ENCODE measurements around the gene KLC4. TPM values are rescaled to one million over a fixed set of nuclear protein-coding genes. Genes with fewer than 3 reads are reported as not detected.
A peak's percentile ranks its signal among the peaks of the same experiment; 100 is the strongest.
"Not testable (repeated sequence)": the region's sequence is repeated elsewhere in the genome, so short reads cannot be mapped to it uniquely, and the experiment has no call there.

KLC4 gene
- total RNA-seq, 2 donors from 2014 or later = 12.3 to 13.0 TPM

DNA sequence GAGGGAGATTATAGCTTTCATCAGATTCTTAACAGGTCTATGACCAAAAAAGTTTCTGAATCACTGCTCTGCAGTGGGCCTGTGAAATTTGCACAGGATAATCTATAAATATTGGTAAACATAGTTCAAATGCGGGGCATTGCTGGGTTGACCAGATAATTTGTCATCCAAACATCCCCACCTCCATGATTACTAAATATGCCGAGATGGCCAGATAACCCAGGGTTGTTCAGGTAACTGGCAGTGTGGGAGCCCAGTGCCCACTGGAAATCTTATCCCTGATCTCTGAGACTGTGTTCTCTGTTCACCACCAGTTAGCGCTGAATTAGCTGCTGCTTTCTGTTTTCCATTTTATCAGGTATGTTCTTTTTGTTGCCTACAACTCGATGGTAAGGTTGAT is 38.1 kb downstream of the KLC4 start:
- Mint-ChIP-seq H3K4me1 (ENCODE audit: low read depth in 2 of 2) (peaks cover 5 to 6% of the 10 kb centered on the region in 2 donors), H3K9me3 (no peaks in the 10 kb centered on the region), H3K4me3 (no peak overlapping the region), H3K27me3 (no peaks in the 10 kb centered on the region), H3K36me3 (no peaks in the 10 kb centered on the region), H3K27ac (no peak overlapping the region)
- DNase-seq (ENCODE audit: low spot score) (no peak), ATAC-seq (no peak)

DNA sequence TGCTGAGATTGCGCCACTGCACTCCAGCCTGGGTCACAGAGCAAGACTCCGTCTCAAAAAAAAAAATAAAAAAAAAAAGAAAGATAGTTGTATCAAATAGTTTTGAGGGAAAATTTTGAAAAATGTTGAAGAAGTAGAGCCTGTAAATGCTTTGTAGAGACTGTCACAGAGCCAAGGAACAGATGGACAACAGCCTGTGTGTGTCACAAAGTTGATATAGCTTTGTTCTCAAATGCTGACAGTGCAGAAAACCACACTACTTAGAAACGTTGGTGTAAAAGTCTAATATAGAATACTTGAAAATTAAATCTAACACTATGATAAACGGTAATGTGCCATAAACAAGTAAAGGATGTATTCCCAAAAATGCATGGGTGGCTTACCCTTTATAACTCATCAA is 42.1 kb downstream of the KLC4 start:
- DNase-seq (ENCODE audit: low spot score) = no peak
- H3K27ac Mint-ChIP-seq = no peak overlapping the region
- H3K4me3 Mint-ChIP-seq = no peak overlapping the region
- no peaks in the 10 kb centered on the region for H3K36me3 Mint-ChIP-seq
- no peaks in the 10 kb centered on the region for H3K9me3 Mint-ChIP-seq
- peaks cover 0 to 3% of the 10 kb centered on the region in 2 donors for H3K4me1 Mint-ChIP-seq (ENCODE audit: low read depth in 2 of 2)
- H3K27me3 Mint-ChIP-seq = no peaks in the 10 kb centered on the region
- ATAC-seq = no peak

DNA sequence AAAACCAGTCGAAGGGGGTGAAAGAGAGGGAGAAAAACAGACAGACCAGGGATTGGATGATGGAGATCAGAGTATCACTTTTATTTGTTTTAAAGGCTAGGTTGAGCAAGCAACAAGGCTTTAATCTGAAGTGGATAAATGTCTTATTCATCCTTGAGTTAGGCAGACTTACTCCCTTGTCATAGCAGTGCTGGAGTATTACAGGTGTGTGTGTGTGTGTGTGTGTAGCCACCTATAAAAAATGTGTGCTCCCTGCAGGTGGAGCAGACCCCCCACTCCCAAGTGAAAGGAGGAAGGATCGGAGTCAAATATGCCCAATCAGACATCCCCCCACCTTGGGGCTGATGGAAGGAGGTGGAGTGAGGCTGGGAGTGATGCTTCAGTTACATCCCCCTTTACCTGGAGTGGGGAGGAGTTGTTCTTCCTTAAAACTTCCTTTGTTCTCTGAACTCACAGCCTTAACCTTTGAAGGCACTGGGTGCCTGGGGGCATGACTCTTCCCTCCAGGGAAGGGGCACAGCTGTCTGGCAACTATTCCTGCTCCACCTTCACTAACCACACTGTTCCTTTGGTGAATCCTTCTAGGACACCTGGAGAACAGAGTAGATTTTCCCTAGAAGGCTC is 43.9 kb downstream of the KLC4 start:
- H3K27ac Mint-ChIP-seq = no peak overlapping the region
- no peaks in the 10 kb centered on the region for H3K36me3 Mint-ChIP-seq
- peaks cover 0 to 5% of the 10 kb centered on the region in 2 donors for H3K4me1 Mint-ChIP-seq (ENCODE audit: low read depth in 2 of 2)
- ATAC-seq (no peak), DNase-seq (ENCODE audit: low spot score) (no peak)
- H3K9me3 Mint-ChIP-seq = no peaks in the 10 kb centered on the region
- no peak overlapping the region for H3K4me3 Mint-ChIP-seq
- no peaks in the 10 kb centered on the region for H3K27me3 Mint-ChIP-seq

DNA sequence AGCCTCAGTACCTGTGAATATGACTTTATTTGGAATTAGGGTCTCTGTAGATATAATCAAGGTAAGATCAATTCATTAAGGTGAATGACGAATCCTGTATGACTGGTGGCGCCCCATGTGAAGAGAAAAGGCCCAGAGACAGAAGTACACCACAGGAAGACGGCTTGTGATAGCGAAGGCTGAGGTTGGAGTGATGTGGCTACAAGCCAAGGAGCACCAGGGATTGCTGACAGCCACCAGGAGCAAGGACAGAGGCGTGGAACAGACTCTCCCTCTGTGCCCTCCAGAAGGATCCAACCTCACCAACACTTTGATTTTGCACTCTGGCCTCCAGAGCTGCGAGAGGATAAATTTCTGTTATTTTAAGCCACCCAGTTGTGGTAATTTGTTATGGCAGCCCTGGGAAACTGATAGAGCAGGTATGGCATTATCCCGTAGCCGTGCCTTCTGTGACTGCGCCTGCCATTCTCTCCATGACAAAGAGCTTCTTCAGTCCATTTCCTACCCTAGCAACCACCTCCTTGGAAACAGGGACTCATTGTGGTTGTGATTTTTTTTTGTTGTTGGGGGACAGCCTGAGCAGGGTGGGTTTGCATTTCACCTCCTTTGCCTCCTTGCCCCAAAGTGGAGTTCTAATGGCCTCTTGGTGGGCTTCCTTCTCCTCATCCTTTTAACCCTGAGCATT is 46.2 kb downstream of the KLC4 start:
- H3K27me3 Mint-ChIP-seq = no peaks in the 10 kb centered on the region
- H3K36me3 Mint-ChIP-seq = no peaks in the 10 kb centered on the region
- peaks cover 0 to 5% of the 10 kb centered on the region in 2 donors for H3K4me1 Mint-ChIP-seq (ENCODE audit: low read depth in 2 of 2)
- peak overlapping the region in 1 of 2 donors; percentile 54 for H3K27ac Mint-ChIP-seq
- DNase-seq (ENCODE audit: low spot score) = no peak
- no peak for ATAC-seq
- H3K4me3 Mint-ChIP-seq = no peak overlapping the region
- no peaks in the 10 kb centered on the region for H3K9me3 Mint-ChIP-seq

DNA sequence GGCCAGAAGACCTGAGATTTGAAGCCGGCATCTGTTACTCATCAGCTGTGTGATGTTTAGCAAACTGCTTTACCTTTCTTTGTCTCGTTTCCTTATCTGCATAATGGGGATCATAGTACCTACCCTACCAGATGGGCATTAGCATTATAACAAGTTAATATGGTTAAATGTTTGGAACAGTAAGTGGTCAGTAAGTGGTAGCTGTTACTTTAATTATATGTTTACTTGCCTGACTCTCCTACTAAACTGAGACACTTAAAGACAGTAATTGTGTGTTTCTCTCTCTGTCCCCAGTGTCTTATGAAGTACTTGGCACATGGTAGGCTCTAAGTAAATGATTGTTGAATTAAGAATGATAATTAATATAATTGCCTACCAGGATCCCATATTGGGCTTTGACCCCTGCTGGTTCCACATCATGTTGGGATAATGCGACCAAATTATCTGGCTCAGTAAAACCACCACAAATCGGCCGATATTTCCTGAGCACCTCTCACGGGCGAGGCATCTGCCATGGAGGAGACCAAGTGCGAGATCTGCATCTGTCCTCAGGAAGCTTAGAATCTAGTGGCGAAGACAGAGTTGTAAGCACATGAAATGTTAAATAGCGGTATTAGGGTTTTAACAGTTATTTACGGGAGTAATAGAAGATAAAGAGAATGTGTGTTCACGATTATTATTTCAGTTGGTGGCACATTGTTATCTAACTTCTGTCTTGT is 48.1 kb downstream of the KLC4 start:
- DNase-seq (ENCODE audit: low spot score) (peak; percentile 54), ATAC-seq (no peak)
- Mint-ChIP-seq H3K27ac (no peak overlapping the region), H3K4me3 (no peak overlapping the region), H3K9me3 (no peaks in the 10 kb centered on the region), H3K36me3 (no peaks in the 10 kb centered on the region), H3K4me1 (ENCODE audit: low read depth in 2 of 2) (peaks cover 0 to 5% of the 10 kb centered on the region in 2 donors), H3K27me3 (no peaks in the 10 kb centered on the region)

DNA sequence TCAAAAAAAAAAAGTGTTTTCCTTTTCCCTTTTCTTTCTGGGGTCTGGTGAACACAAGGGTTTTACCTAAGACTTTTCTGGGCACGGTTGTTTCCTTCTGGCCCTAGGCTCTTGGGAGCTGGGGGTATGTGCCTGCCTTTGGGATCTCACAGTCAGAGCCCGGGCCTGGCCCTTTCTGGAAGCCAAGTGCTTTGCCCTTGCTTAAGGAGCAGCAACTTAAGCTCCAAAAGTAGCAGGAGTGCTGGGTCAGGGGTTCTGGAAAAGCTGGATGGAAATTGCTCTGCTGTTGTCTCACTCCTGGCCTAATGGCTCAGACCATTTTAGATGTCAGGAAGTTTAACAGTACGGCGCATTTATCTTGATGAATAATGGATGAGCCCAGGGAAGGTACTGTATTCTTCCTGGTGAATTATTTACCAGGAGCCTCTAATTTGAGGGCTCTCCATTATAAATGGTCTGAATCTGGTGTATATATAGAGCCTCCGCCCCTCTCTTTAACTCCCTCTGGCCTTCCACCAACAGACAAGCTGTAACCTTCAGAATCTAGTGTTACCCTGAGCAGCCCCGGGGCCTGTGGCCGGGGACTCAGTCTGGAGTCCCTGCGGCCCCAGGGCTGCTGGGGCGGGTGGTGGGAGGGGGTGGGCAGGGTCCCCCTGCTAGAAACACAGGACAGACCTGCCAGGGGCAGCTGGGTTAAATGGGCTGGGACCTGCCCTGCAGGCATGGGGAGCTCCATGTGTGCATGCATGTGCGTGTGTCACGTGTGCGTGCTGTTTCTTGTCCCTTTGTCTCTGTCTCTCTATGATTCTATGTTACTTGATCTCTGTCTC is 54.2 kb downstream of the KLC4 start:
- no peak for DNase-seq (ENCODE audit: low spot score)
- H3K9me3 Mint-ChIP-seq = no peaks in the 10 kb centered on the region
- H3K27me3 Mint-ChIP-seq = no peaks in the 10 kb centered on the region
- no peak overlapping the region for H3K27ac Mint-ChIP-seq
- no peak for ATAC-seq
- no peaks in the 10 kb centered on the region for H3K36me3 Mint-ChIP-seq
- no peak overlapping the region for H3K4me3 Mint-ChIP-seq
- H3K4me1 Mint-ChIP-seq (ENCODE audit: low read depth in 2 of 2) = no peaks in the 10 kb centered on the region

DNA sequence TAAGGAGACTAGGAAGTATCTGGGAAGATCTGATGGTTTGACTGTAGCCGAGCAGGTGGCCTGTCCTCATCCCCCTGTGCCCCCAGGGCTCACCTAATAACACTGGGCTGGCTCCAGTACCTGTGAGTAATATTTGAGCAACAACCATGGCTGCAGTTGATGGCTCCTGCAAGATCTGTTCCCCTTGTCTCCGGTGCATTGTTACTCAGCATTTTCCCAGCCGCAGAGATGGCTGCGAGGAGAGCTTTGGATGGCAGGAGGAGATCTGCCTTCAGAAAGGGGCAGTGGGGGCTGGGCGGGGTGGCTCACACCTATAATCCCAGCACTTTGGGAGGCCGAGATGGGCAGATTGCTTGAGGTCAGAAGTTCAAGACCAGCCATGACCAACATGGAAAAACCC is 55.9 kb downstream of the KLC4 start:
- no peak for ATAC-seq
- Mint-ChIP-seq H3K27me3 (no peaks in the 10 kb centered on the region), H3K4me3 (no peak overlapping the region), H3K4me1 (ENCODE audit: low read depth in 2 of 2) (no peaks in the 10 kb centered on the region), H3K36me3 (no peaks in the 10 kb centered on the region), H3K27ac (no peak overlapping the region), H3K9me3 (no peaks in the 10 kb centered on the region)
- no peak for DNase-seq (ENCODE audit: low spot score)

DNA sequence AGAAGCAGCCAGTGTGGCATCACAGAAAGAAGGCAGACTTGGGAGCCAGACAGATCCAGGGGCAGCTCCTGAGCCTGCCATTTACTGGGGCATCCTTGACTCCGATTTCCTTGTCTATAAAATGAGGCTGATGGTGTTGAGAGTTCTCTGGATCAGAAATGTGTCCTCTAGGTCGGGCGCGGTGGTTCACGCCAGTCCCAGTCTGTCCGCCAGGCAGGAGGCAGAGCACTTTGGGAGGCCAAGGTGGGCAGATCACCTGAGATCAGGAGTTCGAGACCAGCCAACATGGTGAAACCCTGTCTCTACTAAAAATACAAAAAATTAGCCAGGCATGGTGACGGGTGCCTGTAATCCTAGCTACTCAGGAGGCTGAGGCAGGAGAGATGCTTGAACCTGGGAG is 58.0 kb downstream of the KLC4 start:
- not testable (repeated sequence) for DNase-seq (ENCODE audit: low spot score); H3K27me3 Mint-ChIP-seq; H3K9me3 Mint-ChIP-seq; H3K4me3 Mint-ChIP-seq; ATAC-seq; H3K36me3 Mint-ChIP-seq; H3K4me1 Mint-ChIP-seq (ENCODE audit: low read depth in 2 of 2); H3K27ac Mint-ChIP-seq

DNA sequence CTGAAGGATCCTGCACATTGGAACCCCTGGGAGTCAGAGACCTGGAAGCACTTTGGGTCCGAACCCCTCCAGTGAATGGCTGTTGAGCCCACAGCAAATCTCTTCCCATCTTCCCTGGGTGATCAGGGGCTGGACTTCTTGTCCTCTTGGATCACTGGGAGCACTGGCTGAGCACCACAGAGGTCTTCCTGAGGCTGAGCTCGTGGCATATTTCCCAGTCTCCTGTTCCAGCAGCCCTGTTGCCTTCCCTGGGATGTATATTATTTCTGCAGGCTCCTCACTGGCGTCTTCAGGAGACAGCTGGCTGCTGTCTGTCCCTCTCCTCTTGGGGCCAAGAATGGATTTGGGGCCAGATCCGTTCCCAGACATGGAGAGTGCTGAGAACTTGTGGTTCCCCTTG is 60.1 kb downstream of the KLC4 start:
- ATAC-seq (no peak), DNase-seq (ENCODE audit: low spot score) (no peak)
- H3K4me3 Mint-ChIP-seq = no peak overlapping the region
- H3K27me3 Mint-ChIP-seq = no peaks in the 10 kb centered on the region
- no peaks in the 10 kb centered on the region for H3K4me1 Mint-ChIP-seq (ENCODE audit: low read depth in 2 of 2)
- H3K36me3 Mint-ChIP-seq = no peaks in the 10 kb centered on the region
- H3K9me3 Mint-ChIP-seq = no peaks in the 10 kb centered on the region
- no peak overlapping the region for H3K27ac Mint-ChIP-seq

DNA sequence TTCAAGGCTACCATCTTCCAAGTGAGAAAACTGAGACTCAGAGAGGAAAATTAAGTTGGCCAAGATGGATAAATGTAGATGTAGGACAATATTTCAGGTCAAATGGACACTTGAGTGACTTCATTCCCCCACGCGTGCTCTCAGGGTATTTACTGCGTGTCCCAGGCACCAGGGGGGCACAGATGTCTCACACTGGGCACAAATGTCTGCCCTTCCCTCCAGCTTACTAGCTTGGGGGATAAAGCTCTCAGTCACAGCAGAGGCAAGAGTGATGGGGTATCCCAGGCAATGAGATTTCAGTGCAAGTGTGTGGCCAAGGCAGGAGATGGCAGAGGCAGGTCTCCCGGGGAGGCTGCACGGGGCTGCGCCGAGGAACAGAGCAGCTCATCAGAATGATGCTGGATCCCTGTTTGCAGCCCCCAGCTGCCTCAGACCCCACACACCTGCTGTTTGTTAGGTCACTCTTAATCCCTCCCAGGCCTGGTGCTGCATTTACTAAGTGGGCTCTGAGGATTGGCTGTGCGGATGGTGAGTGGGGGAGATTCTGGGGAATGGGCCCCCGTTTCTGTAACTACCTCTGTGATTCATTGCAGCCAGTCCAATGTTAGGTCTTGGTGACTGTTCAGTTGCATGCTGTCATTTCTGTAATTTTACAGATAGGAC is 60.8 kb downstream of the KLC4 start:
- no peak for ATAC-seq
- Mint-ChIP-seq H3K4me3 (no peak overlapping the region), H3K27ac (no peak overlapping the region), H3K9me3 (no peaks in the 10 kb centered on the region), H3K36me3 (no peaks in the 10 kb centered on the region), H3K4me1 (ENCODE audit: low read depth in 2 of 2) (no peaks in the 10 kb centered on the region), H3K27me3 (no peaks in the 10 kb centered on the region)
- no peak for DNase-seq (ENCODE audit: low spot score)

DNA sequence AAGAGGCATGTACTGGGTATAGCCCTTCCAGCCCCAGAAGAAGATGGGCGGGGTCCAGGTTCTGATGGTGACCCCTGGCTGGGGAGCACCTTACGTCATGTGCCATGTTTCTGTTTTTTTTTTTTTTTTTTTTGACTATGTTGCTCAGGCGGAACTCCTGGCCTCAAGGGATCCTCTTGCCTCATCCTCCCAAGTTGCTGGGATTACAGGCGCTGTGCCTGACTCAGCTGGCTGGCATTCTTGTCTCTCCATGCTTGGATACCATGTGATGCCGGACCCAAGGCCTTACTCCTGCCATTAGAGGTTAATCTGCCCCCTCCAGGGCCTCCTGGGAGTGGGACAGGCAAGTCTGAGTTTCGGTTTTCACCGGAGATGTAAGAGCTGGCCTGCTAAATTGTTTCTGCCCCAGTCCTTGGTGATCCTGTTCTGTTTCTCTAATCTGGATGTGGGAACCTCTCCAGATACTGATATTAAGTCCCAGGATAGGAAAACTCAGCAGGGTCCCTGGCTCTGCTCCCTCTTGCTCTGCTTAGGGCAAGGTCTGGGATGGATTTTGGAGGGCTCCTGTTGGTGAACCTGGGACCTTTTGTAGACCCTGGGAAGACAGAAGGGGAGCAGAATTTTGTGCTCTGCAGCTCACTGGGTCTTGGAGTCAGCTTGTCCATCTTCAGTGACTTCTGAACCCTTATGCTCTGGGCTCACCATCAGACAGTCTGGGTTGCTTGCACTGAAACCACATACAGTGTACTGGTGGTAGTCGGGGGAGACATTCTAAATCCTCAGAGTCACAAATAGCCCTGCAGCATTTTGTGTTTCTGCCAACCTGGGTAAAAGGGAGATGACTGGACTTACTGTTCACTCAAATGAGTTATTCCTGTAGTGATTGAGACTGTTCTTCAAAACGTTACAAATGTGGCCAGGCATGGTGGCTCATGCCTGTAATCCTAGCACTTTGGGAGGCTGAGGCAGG is 61.8 kb downstream of the KLC4 start:
- no peaks in the 10 kb centered on the region for H3K4me1 Mint-ChIP-seq (ENCODE audit: low read depth in 2 of 2)
- no peaks in the 10 kb centered on the region for H3K27me3 Mint-ChIP-seq
- no peak overlapping the region for H3K27ac Mint-ChIP-seq
- DNase-seq (ENCODE audit: low spot score) (no peak), ATAC-seq (no peak)
- H3K4me3 Mint-ChIP-seq = no peak overlapping the region
- H3K9me3 Mint-ChIP-seq = no peaks in the 10 kb centered on the region
- H3K36me3 Mint-ChIP-seq = no peaks in the 10 kb centered on the region

DNA sequence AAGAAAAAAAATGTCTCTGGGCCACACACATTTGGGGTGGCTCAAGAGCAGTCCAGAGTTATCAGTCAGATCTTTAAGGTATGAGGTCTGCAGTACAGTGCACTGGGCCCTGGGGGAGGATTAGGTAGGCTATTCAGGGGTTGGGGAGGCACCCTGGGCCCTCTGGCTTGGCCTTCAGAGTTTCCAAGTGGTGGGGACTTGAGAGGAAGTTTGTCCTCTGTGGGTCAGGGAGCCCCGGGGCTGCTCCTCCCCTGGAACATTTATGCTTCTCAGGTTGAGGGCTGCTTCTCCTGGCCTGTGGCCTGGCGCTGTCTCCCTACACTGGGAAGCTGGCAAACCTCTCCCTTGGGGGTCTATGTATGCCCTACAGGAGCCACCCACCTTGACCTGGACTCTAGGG is 62.7 kb downstream of the KLC4 start:
- no peaks in the 10 kb centered on the region for H3K9me3 Mint-ChIP-seq
- no peak overlapping the region for H3K4me3 Mint-ChIP-seq
- H3K4me1 Mint-ChIP-seq (ENCODE audit: low read depth in 2 of 2) = no peaks in the 10 kb centered on the region
- DNase-seq (ENCODE audit: low spot score) (no peak), ATAC-seq (no peak)
- no peaks in the 10 kb centered on the region for H3K27me3 Mint-ChIP-seq
- H3K36me3 Mint-ChIP-seq = no peaks in the 10 kb centered on the region
- H3K27ac Mint-ChIP-seq = no peak overlapping the region
